Upper lobe of left lung (tissue), 4 donors: Measurements from ENCODE around the gene MYO1F.

Source experiments
- POLR2A ChIP-seq, 4 donors: fragments of 450-650 bp; IDR thresholded peaks; one replicate each; pipeline ENCODE4 v1.5.1; 2016 to 2017; ENCODE audit warnings: antibody characterized with exemption in 4 of 4, mild to moderate bottlenecking in 2 of 4
- POLR2AphosphoS5 ChIP-seq, 2 donors: sonication (generic); formaldehyde crosslinking; IDR thresholded peaks; one replicate each; pipeline ENCODE4 v1.5.1; 2017; ENCODE audit warnings: antibody characterized with exemption in 2 of 2
- TF ChIP-seq, protein P1 (sequence below), 6 experiments: fragments of 450-650 bp in 4 of 6; fragments of 200-600 bp in 2 of 6; sonication (generic) in 2 of 6; IDR thresholded peaks; one replicate each; pipeline ENCODE4 v1.5.1; 2016 to 2019; ENCODE audit warnings: antibody characterized with exemption in 6 of 6

DNA sequence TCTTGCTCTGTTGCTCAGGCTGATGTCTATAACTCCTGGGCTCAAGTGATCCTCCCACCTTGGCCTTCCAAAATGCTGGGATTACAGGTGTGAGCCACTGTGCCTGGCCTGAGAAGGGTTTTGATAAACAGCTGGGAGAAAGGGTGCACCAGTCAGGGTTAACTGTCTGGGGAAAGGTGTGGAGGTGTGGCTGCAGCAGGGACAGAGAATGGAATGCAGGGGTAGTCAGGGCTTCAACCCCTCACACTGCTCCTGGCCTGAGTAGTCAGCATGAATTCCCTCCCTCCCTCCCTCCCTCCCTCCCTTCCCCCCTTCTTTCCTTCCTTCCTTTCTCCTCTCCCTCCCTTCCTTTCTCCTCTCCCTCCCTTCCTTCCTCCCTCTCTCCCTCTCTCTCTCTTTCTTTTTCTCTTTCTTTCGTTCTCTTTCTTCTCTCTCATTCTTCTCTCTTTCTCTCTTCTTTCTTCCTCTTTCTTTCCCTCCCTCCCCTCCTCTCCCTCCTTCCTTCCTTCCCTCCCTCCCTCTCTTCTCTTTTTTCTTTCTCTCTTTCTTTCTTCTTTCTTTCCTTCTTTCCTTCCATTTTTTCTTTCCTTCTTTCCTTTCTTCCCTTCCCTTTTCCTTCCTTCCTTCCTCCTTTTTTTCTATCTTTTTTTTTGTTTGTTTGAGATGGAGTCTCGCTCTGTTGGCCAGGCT is 16.0 kb downstream of the MYO1F start:
- TF ChIP-seq, protein P1, sequence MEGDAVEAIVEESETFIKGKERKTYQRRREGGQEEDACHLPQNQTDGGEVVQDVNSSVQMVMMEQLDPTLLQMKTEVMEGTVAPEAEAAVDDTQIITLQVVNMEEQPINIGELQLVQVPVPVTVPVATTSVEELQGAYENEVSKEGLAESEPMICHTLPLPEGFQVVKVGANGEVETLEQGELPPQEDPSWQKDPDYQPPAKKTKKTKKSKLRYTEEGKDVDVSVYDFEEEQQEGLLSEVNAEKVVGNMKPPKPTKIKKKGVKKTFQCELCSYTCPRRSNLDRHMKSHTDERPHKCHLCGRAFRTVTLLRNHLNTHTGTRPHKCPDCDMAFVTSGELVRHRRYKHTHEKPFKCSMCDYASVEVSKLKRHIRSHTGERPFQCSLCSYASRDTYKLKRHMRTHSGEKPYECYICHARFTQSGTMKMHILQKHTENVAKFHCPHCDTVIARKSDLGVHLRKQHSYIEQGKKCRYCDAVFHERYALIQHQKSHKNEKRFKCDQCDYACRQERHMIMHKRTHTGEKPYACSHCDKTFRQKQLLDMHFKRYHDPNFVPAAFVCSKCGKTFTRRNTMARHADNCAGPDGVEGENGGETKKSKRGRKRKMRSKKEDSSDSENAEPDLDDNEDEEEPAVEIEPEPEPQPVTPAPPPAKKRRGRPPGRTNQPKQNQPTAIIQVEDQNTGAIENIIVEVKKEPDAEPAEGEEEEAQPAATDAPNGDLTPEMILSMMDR (IDR thresholded peaks at IDR 0.05): no peak
- no peak for TF ChIP-seq POLR2A (IDR thresholded peaks at IDR 0.05)
- no peak for TF ChIP-seq POLR2AphosphoS5 (IDR thresholded peaks at IDR 0.05)
